Liver (tissue), 9 donors: ENCODE measurements around the gene TSC22D3. TPM values are rescaled to one million over a fixed set of nuclear protein-coding genes. Genes with fewer than 3 reads are reported as not detected.
"Not testable (repeated sequence)": the region's sequence is repeated elsewhere in the genome, so short reads cannot be mapped to it uniquely, and the experiment has no call there.

Experiments used
- DNase-seq: peaks from one replicate; pipeline ENCODE4 v3.0.0-alpha.2; 2017; ENCODE audit warnings: low spot score
- H3K27ac ChIP-seq, 2 donors: one replicate each; pipeline ENCODE4 v1.7.0; 2013; ENCODE audit warnings: inconsistent platforms in 2 of 2, low read length in 2 of 2, control low read depth in 1 of 2, low read depth in 1 of 2, mild to moderate bottlenecking in 1 of 2
- H3K27me3 ChIP-seq, 4 donors: one replicate each; pipeline versions ENCODE4 v1.6.1 to v1.7.0; 2013; ENCODE audit warnings: low read length in 3 of 4, inconsistent platforms in 1 of 4, mild to moderate bottlenecking in 1 of 4, moderate library complexity in 1 of 4; ENCODE audit not compliant: control insufficient read depth in 4 of 4, insufficient read depth in 4 of 4
- H3K36me3 ChIP-seq, 4 donors: one replicate each; pipeline versions ENCODE4 v1.6.1 to v1.7.0; 2013; ENCODE audit warnings: low read length in 3 of 4, mild to moderate bottlenecking in 3 of 4, low read depth in 1 of 4, moderate library complexity in 1 of 4; ENCODE audit not compliant: control insufficient read depth in 4 of 4, insufficient read depth in 3 of 4
- H3K4me1 ChIP-seq, 4 donors: one replicate each; pipeline versions ENCODE4 v1.6.1 to v1.7.0; 2013; ENCODE audit warnings: low read length in 3 of 4, mild to moderate bottlenecking in 3 of 4, moderate library complexity in 1 of 4; ENCODE audit not compliant: control insufficient read depth in 4 of 4, insufficient read depth in 4 of 4
- H3K4me3 ChIP-seq, 3 donors: one replicate each; pipeline versions ENCODE4 v1.6.1 to v1.7.0; 2013; ENCODE audit warnings: low read length in 3 of 3, control low read depth in 1 of 3, low read depth in 1 of 3, mild to moderate bottlenecking in 1 of 3
- H3K9ac ChIP-seq, 2 donors: one replicate each; pipeline ENCODE4 v1.7.0; 2013; ENCODE audit warnings: low read length in 2 of 2, mild to moderate bottlenecking in 2 of 2, moderate library complexity in 2 of 2, control low read depth in 1 of 2, low read depth in 1 of 2
- H3K9me3 ChIP-seq, 4 donors: one replicate each; pipeline versions ENCODE4 v1.6.1 to v1.7.0; 2013; ENCODE audit warnings: low read length in 3 of 4; ENCODE audit not compliant: control insufficient read depth in 4 of 4
- CTCF ChIP-seq: fragments of 150-350 bp; IDR thresholded peaks from 2 replicates; pipeline ENCODE4 v1.5.1; 2017; ENCODE audit warnings: improper control_type of control experiment, low read depth, low read length; ENCODE audit not compliant: missing input control
- EGR1 ChIP-seq, 2 donors: IDR thresholded peaks; 2 replicates each; pipeline ENCODE4 v1.6.1; 2016 to 2018; ENCODE audit warnings: antibody characterized with exemption in 2 of 2, low read depth in 2 of 2
- FOXA2 ChIP-seq: IDR thresholded peaks from 2 replicates; pipeline ENCODE4 v1.6.1; 2016; ENCODE audit warnings: antibody characterized with exemption
- GABPA ChIP-seq, 2 donors: IDR thresholded peaks in 1 of 2; conservative IDR thresholded peaks in 1 of 2; 2 replicates each; pipeline ENCODE4 v1.6.1; 2016; ENCODE audit warnings: antibody characterized with exemption in 2 of 2, mild to moderate bottlenecking in 1 of 2, moderate library complexity in 1 of 2
- HNF4A ChIP-seq, 2 donors: conservative IDR thresholded peaks; 2 replicates each; pipeline ENCODE4 v1.6.1; 2016; ENCODE audit warnings: antibody characterized with exemption in 2 of 2, mild to moderate bottlenecking in 2 of 2
- HNF4G ChIP-seq: IDR thresholded peaks from 2 replicates; pipeline ENCODE4 v1.6.1; 2016; ENCODE audit warnings: antibody characterized with exemption
- MAX ChIP-seq: IDR thresholded peaks from 2 replicates; pipeline ENCODE4 v1.6.1; 2016; ENCODE audit warnings: antibody characterized with exemption
- NR2F2 ChIP-seq: IDR thresholded peaks from 2 replicates; pipeline ENCODE4 v1.6.1; 2016; ENCODE audit warnings: antibody characterized with exemption
- RAD21 ChIP-seq, 2 donors: IDR thresholded peaks; 2 replicates each; pipeline ENCODE4 v1.6.1; 2016; ENCODE audit warnings: antibody characterized with exemption in 2 of 2, mild to moderate bottlenecking in 2 of 2
- REST ChIP-seq: IDR thresholded peaks from 2 replicates; pipeline ENCODE4 v1.6.1; 2016; ENCODE audit warnings: antibody characterized with exemption, mild to moderate bottlenecking
- RXRA ChIP-seq, 2 donors: IDR thresholded peaks; 2 replicates each; pipeline ENCODE4 v1.6.1; 2017 to 2018; ENCODE audit warnings: antibody characterized with exemption in 2 of 2, mild to moderate bottlenecking in 1 of 2
- SP1 ChIP-seq: IDR thresholded peaks from 2 replicates; pipeline ENCODE4 v1.6.1; 2018; ENCODE audit warnings: antibody characterized with exemption, mild to moderate bottlenecking
- TAF1 ChIP-seq: conservative IDR thresholded peaks from 2 replicates; pipeline ENCODE4 v1.6.1; 2016; ENCODE audit warnings: antibody characterized with exemption, mild to moderate bottlenecking
- YY1 ChIP-seq: IDR thresholded peaks from 2 replicates; pipeline ENCODE4 v1.6.1; 2016; ENCODE audit warnings: antibody characterized with exemption, mild to moderate bottlenecking
- WGBS: extraction: QIAGEN DNeasy Blood & Tissue Kit; methylation state at CpG from one replicate; pipeline ENCODE4 v1.1.7; 2013; 5-methylcytosine and 5-hydroxymethylcytosine counted together
- polyA plus RNA-seq, 2 donors: library from polyadenylated mRNA; stranded (reverse) in 1 of 2; unstranded in 1 of 2; fragments of 200-250 nt in 1 of 2; fragments of >200 nt in 1 of 2; fragmentation: Nextera tagmentation in 1 of 2; extraction: Ambion mirVana in 1 of 2; gene quantifications; one replicate each; pipeline versions ENCODE4 v1.2.1 to v1.2.3, GENCODE V29; 2013 to 2015
- total RNA-seq, 2 donors: library from RNA; depleted of rRNA; stranded (reverse); fragments of >200 nt; gene quantifications; one replicate each; pipeline ENCODE4 v1.2.3, GENCODE V29; 2014
- TF ChIP-seq, protein P1 (sequence below): IDR thresholded peaks from 2 replicates; pipeline ENCODE4 v1.6.1; 2016; ENCODE audit warnings: antibody characterized with exemption
- donor health status: healthy.
- donor health status: healthy.
- donor health status: healthy.
- donor health status: healthy.
- donor health status: healthy.

TSC22D3 gene
- total and polyA plus RNA-seq, 4 donors, result 10.5 to 128 (median 48.1) TPM

- Histone ChIP-seq H3K4me1 (peaks cover 0 to 3% (median 1%) of the 10 kb centered on the region in 4 donors), H3K4me3 (no peak overlapping the region), H3K9me3 (no peaks in the 10 kb centered on the region), H3K27ac (no peak overlapping the region), H3K27me3 (no peaks in the 10 kb centered on the region), H3K9ac (no peak overlapping the region), H3K36me3 (no peaks in the 10 kb centered on the region)
- no peak for DNase-seq
- WGBS, result 51% methylated on average over 5 of the region's 5 CpGs
- TF ChIP-seq HNF4A (conservative IDR thresholded peaks at IDR 0.05) (no peak), SP1 (no peak), MAX (no peak), CTCF (no peak), RAD21 (IDR thresholded peaks at IDR 0.05) (no peak), GABPA (IDR thresholded peaks at IDR 0.05 in 1 of 2, conservative IDR thresholded peaks at IDR 0.05 in 1 of 2) (no peak), EGR1 (IDR thresholded peaks at IDR 0.05; ENCODE audit: low read depth in 2 of 2) (no peak), RXRA (IDR thresholded peaks at IDR 0.05) (no peak), FOXA2 (no peak)
- TF ChIP-seq, protein P1, sequence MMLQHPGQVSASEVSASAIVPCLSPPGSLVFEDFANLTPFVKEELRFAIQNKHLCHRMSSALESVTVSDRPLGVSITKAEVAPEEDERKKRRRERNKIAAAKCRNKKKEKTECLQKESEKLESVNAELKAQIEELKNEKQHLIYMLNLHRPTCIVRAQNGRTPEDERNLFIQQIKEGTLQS, result no peak
Observed at GRCh38 chrX:107669885-107670628, 105.5 kb downstream of the TSC22D3 start.

DNA sequence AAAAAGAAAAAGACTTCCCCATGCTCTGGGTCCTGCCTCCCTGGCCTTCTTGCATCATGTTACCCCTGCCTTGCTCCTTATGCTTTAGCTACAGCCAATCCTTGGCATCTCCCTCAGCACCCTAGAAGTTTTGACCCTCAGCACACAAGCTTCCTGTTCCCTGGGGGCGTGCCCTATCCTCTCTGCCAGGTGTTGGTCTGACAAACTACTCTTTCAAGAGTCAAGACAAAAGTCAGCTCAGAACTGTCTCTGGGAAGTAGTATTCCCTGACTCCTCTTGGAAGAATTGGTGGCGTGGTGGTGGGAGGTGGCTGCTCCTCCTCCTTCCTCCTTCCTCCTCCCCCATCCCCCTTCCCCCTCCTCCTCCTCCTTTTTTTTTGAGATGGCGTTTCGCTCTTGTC, 106.3 kb downstream of the TSC22D3 start:
- Histone ChIP-seq H3K9me3 (no peaks in the 10 kb centered on the region), H3K4me1 (peaks cover 0 to 3% (median 0%) of the 10 kb centered on the region in 4 donors), H3K4me3 (no peak overlapping the region), H3K27ac (no peak overlapping the region), H3K36me3 (no peaks in the 10 kb centered on the region), H3K27me3 (no peaks in the 10 kb centered on the region), H3K9ac (no peak overlapping the region)
- DNase-seq, result no peak
- 77% methylated on average over 4 of the region's 4 CpGs for WGBS
- no peak for TF ChIP-seq HNF4G
- TF ChIP-seq YY1, result no peak
- TF ChIP-seq RXRA (IDR thresholded peaks at IDR 0.05), result no peak
- TF ChIP-seq FOXA2, result no peak
- TF ChIP-seq NR2F2, result no peak
- no peak for TF ChIP-seq MAX
- TF ChIP-seq EGR1 (IDR thresholded peaks at IDR 0.05; ENCODE audit: low read depth in 2 of 2), result no peak
- no peak for TF ChIP-seq REST
- no peak for TF ChIP-seq GABPA (IDR thresholded peaks at IDR 0.05 in 1 of 2, conservative IDR thresholded peaks at IDR 0.05 in 1 of 2)
- no peak for TF ChIP-seq SP1
- no peak for TF ChIP-seq TAF1
- TF ChIP-seq, protein P1, result no peak
- TF ChIP-seq HNF4A (conservative IDR thresholded peaks at IDR 0.05), result no peak

DNA sequence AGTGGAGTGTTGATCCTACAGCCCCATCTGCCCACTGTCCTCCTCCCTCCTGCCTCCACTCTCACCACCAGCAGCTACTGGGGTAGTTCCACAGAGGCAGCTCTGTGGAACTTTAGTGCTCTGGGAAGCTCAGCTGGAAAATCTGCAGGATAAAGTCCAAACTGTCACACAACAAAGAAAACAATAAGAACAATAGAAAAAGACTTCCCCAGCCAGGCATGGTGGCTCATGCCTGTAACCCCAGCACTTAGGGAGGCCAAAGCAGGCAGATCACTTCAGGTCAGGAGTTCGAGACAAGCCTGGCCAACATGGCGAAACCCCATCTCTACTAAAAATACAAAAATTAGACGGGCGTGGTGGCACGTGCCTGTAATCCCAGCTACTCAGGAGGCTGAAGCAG, 106.9 kb downstream of the TSC22D3 start:
- not testable (repeated sequence) for H3K27ac ChIP-seq, H3K4me3 ChIP-seq, H3K9ac ChIP-seq, H3K4me1 ChIP-seq, H3K36me3 ChIP-seq, H3K27me3 ChIP-seq, H3K9me3 ChIP-seq, DNase-seq
- 90% methylated on average over 5 of the region's 5 CpGs for WGBS
